Gastrocnemius medialis (tissue), 4 donors: ENCODE data around the gene DPEP1.
"Not testable (repeated sequence)": the region's sequence is repeated elsewhere in the genome, so short reads cannot be mapped to it uniquely, and the experiment has no call there.

Experiments
- POLR2A ChIP-seq, 2 donors: fragments of 450-650 bp; IDR thresholded peaks; one replicate each; pipeline ENCODE4 v1.6.1; 2017; ENCODE audit warnings: antibody characterized with exemption in 2 of 2, mild to moderate bottlenecking in 2 of 2, moderate library complexity in 2 of 2
- TF ChIP-seq, protein P1 (sequence below), 5 experiments: fragments of 450-650 bp in 3 of 5; fragments of 200-600 bp in 2 of 5; sonication (generic) in 2 of 5; IDR thresholded peaks in 4 of 5; conservative IDR thresholded peaks in 1 of 5; 1 replicate in 4 of 5; 2 replicates in 1 of 5; pipeline ENCODE4 v1.5.1; 2016 to 2019; ENCODE audit warnings: antibody characterized with exemption in 5 of 5, mild to moderate bottlenecking in 3 of 5, moderate library complexity in 3 of 5

DNA sequence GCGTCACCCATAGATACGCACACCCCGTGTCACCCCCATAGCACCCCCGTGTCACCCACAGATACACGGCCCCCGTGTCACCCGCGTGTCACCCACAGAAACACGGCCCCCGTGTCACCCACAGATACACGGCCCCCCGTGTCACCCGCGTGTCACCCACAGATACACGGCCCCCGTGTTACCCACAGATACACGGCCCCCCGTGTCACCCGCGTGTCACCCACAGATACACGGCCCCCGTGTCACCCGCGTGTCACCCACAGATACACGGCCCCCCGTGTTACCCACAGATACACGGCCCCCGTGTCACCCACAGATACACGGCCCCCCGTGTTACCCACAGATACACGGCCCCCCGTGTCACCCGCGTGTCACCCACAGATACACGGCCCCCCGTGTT lies 25.8 kb upstream of the DPEP1 start:
- TF ChIP-seq POLR2A (IDR thresholded peaks at IDR 0.05), result not testable (repeated sequence)
- TF ChIP-seq, protein P1, sequence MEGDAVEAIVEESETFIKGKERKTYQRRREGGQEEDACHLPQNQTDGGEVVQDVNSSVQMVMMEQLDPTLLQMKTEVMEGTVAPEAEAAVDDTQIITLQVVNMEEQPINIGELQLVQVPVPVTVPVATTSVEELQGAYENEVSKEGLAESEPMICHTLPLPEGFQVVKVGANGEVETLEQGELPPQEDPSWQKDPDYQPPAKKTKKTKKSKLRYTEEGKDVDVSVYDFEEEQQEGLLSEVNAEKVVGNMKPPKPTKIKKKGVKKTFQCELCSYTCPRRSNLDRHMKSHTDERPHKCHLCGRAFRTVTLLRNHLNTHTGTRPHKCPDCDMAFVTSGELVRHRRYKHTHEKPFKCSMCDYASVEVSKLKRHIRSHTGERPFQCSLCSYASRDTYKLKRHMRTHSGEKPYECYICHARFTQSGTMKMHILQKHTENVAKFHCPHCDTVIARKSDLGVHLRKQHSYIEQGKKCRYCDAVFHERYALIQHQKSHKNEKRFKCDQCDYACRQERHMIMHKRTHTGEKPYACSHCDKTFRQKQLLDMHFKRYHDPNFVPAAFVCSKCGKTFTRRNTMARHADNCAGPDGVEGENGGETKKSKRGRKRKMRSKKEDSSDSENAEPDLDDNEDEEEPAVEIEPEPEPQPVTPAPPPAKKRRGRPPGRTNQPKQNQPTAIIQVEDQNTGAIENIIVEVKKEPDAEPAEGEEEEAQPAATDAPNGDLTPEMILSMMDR (IDR thresholded peaks at IDR 0.05 in 4 of 5, conservative IDR thresholded peaks at IDR 0.05 in 1 of 5), result not testable (repeated sequence)
